ENCODE data around the gene BIVM. TPM values are rescaled to one million over a fixed set of nuclear protein-coding genes. Genes with fewer than 3 reads are reported as not detected.

Gene BIVM
- polyA plus RNA-seq, 3 donors, result 0.76 to 1.1 (median 0.81) TPM

DNA sequence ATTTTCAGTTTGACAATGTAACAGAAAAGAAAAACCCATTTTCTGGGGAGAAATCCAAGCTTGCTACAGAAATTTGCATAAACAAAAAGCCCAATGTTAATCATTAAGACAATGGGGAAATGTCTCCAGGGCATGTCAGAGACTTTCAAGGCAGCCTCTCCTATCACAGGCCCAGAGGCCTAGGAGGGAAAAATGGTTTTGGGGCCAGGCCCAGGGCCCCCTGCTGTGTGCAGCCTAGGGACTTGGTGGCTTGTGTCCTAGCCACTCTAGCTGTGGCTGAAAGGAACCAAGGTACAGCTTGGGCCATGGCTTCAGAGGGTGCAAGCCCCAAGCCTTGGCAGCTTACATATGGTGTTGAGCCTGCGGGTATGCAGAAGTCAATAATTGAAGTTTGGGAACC is 17.3 kb upstream of the BIVM start:
- H3K9me3 Mint-ChIP-seq, result peaks cover 0 to 18% (median 8%) of the 10 kb centered on the region in 7 donors
- no peak overlapping the region for H2AFZ ChIP-seq (ENCODE audit: insufficient read depth, low read depth, low read length, poor library complexity, severe bottlenecking)
- H3K4me2 ChIP-seq (replicated peaks; ENCODE audit: extremely low read depth, low read length, poor library complexity, severe bottlenecking), result no peak overlapping the region
- no peak for TF ChIP-seq CTCF (IDR thresholded peaks at IDR 0.05)
- no peaks in the 10 kb centered on the region for H3K27me3 ChIP-seq (ENCODE audit: control insufficient read depth in 2 of 2, insufficient read depth in 2 of 2, low read length in 2 of 2)
- H3K9ac ChIP-seq (ENCODE audit: insufficient read depth, low read length, poor library complexity, severe bottlenecking), result no peak overlapping the region
- no peaks in the 10 kb centered on the region for H3K79me2 ChIP-seq (ENCODE audit: insufficient read depth, low read length)
- H3K27ac Mint-ChIP-seq, result peak overlapping the region in 1 of 7 donors; percentile 54
- H3K4me3 ChIP-seq (replicated peaks in 1 of 3; ENCODE audit: low read depth in 2 of 3, low read length in 3 of 3), result no peak overlapping the region
- DNase-seq, result no peak
- H3K4me1 Mint-ChIP-seq, result peaks cover 2% of the 10 kb centered on the region
- H3K27ac ChIP-seq (ENCODE audit: low read depth in 1 of 2, low read length in 2 of 2), result no peak overlapping the region
- H3K4me1 ChIP-seq (ENCODE audit: control insufficient read depth in 1 of 2, insufficient read depth in 2 of 2, low read length in 2 of 2), result no peaks in the 10 kb centered on the region
- no peaks in the 10 kb centered on the region for H4K20me1 ChIP-seq (ENCODE audit: insufficient read depth, low read length)
- intact Hi-C loops (cut with micrococcal nuclease), result no loop called here
- H3K36me3 Mint-ChIP-seq, result no peaks in the 10 kb centered on the region
- H3K27me3 Mint-ChIP-seq (ENCODE audit: low read depth in 3 of 3), result no peaks in the 10 kb centered on the region
- H3K9me3 ChIP-seq (replicated peaks in 1 of 2; ENCODE audit: control insufficient read depth in 1 of 2, insufficient read depth in 1 of 2, low read length in 2 of 2), result peaks cover 0 to 7% of the 10 kb centered on the region in 2 donors
- 100% methylated on average over 1 of the region's 1 CpG for WGBS (ENCODE audit: insufficient coverage)
- no peak overlapping the region for H3K4me3 Mint-ChIP-seq
- H3K36me3 ChIP-seq (replicated peaks in 1 of 2; ENCODE audit: control insufficient read depth in 1 of 2, insufficient read depth in 2 of 2, low read length in 2 of 2), result no peaks in the 10 kb centered on the region

DNA sequence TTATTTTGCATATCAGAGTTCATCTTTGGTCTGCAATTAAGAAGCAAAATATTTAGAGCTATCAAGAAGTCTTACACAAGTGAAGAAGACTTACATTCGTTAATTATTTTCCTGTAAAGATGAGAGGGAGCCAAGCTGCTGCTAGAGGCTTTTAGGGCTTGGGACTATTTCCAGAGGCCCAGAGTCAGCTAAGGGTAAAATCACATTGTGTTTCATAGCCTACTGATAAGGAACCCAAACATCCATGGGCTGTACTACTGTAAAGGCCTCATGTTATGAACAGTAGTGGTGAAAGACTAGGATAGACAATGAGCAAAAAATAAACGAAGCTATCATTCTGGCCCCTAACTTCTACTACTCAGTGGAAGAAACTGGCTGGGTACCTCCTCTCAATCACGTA is 14.4 kb upstream of the BIVM start:
- Histone ChIP-seq H3K27ac (ENCODE audit: low read depth in 1 of 2, low read length in 2 of 2) (no peak overlapping the region), H3K36me3 (replicated peaks in 1 of 2; ENCODE audit: control insufficient read depth in 1 of 2, insufficient read depth in 2 of 2, low read length in 2 of 2) (no peaks in the 10 kb centered on the region), H3K9ac (ENCODE audit: insufficient read depth, low read length, poor library complexity, severe bottlenecking) (no peak overlapping the region), H3K4me3 (replicated peaks in 1 of 3; ENCODE audit: low read depth in 2 of 3, low read length in 3 of 3) (no peak overlapping the region), H3K4me2 (replicated peaks; ENCODE audit: extremely low read depth, low read length, poor library complexity, severe bottlenecking) (no peak overlapping the region), H3K27me3 (ENCODE audit: control insufficient read depth in 2 of 2, insufficient read depth in 2 of 2, low read length in 2 of 2) (no peaks in the 10 kb centered on the region), H4K20me1 (ENCODE audit: insufficient read depth, low read length) (no peaks in the 10 kb centered on the region), H3K4me1 (ENCODE audit: control insufficient read depth in 1 of 2, insufficient read depth in 2 of 2, low read length in 2 of 2) (no peaks in the 10 kb centered on the region), H3K79me2 (ENCODE audit: insufficient read depth, low read length) (no peaks in the 10 kb centered on the region), H3K9me3 (replicated peaks in 1 of 2; ENCODE audit: control insufficient read depth in 1 of 2, insufficient read depth in 1 of 2, low read length in 2 of 2) (peaks cover 0 to 7% of the 10 kb centered on the region in 2 donors), H2AFZ (ENCODE audit: insufficient read depth, low read depth, low read length, poor library complexity, severe bottlenecking) (no peak overlapping the region)
- Mint-ChIP-seq H3K27ac (no peak overlapping the region), H3K9me3 (peaks cover 0 to 18% (median 8%) of the 10 kb centered on the region in 7 donors), H3K27me3 (ENCODE audit: low read depth in 3 of 3) (no peaks in the 10 kb centered on the region), H3K4me1 (peaks cover 2% of the 10 kb centered on the region), H3K36me3 (no peaks in the 10 kb centered on the region), H3K4me3 (no peak overlapping the region)
- no peak for TF ChIP-seq CTCF (IDR thresholded peaks at IDR 0.05)
- DNase-seq, result no peak
- intact Hi-C loops (cut with micrococcal nuclease), result no loop called here
- WGBS (ENCODE audit: insufficient coverage), result 100% methylated on average over 1 of the region's 3 CpGs

Measured in CD14-positive monocyte (primary cell).